Fibroblast of lung (primary cell): ENCODE results near the gene ZNF14.

ENCODE experiments used
- CTCF ChIP-seq, 2 donors: IDR thresholded peaks in 1 of 2; conservative IDR thresholded peaks in 1 of 2; 1 replicate in 1 of 2; 2 replicates in 1 of 2; pipeline ENCODE4 v1.5.1; 2011 to 2012; ENCODE audit warnings: low read length in 2 of 2, control low read depth in 1 of 2, inconsistent platforms in 1 of 2, low read depth in 1 of 2, mild to moderate bottlenecking in 1 of 2
- EZH2 ChIP-seq: IDR thresholded peaks from 2 replicates; pipeline ENCODE4 v1.5.1; 2012; ENCODE audit warnings: low read length, control low read depth, mild to moderate bottlenecking; ENCODE audit errors: missing control alignments

- TF ChIP-seq CTCF (conservative IDR thresholded peaks at IDR 0.05 in 1 of 2, IDR thresholded peaks at IDR 0.05 in 1 of 2; ENCODE audit: low read depth in 1 of 2, low read length in 2 of 2) (no peak), EZH2 (no peak)
Measured at GRCh38 chr19:19750842-19751790, 18.2 kb upstream of the ZNF14 start.
